Fibroblast of upper back skin (primary cell): Measurements from ENCODE around the gene UBD.
A peak's percentile ranks its signal among the peaks of the same experiment; 100 is the strongest.

Experiments used
- DNase-seq: peaks from one replicate; pipeline ENCODE4 v3.0.0-alpha.2; 2013

The UBD gene

DNA sequence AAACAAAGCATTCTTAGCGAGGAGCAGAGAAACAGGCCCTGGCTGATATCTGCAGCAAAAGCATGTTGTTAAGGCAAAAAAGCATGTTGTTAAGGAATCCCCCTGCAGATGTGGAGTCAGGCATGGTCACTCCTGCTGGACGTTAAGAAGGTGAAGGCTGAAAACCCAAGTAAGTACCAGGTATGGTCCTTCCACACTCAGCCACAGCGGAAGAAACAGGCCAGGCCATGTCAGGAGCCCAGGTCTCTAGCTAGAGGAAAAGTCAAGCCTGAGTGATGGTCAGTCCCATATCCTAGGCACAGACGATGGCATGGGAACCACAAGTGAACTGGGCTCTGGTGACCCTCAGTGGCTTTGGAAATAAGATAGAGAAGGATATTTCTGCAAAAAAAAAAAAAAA lies 39.3 kb downstream of the UBD start:
- no peak for DNase-seq

DNA sequence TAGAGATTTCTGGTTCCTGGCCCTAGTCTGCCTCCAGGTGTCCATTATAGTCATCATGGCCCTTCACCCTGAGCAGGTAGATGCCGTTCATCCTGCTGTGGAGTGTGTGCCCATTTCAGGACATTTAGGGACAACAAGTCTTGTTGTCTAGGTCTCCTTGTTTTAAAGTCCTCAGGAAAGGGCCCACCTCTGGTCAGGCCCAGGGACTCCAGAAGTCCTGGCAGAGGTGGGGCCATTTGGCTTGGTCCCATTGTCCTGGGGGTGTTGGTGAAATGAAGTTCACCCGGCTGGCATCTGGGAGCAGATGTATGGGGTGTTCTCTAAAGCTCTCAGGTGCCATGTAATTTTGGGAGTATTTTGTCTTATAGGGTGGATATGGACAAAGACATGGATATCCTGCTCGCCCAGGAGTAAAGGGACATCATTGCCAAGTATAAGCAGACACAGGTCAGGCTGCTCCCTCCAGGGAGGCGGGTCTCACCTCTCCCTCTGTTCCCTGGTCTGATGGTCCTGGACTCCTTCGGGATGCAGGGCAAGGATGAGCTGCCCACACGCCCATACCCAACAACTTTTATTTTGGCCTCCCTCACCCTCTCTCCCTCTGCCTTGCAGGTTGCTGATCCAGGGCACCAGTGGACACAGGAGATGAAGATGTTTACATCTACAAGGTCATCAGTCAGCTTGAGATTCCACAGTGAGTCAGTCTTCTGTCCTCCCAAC lies 40.1 kb downstream of the UBD start:
- no peak for DNase-seq

DNA sequence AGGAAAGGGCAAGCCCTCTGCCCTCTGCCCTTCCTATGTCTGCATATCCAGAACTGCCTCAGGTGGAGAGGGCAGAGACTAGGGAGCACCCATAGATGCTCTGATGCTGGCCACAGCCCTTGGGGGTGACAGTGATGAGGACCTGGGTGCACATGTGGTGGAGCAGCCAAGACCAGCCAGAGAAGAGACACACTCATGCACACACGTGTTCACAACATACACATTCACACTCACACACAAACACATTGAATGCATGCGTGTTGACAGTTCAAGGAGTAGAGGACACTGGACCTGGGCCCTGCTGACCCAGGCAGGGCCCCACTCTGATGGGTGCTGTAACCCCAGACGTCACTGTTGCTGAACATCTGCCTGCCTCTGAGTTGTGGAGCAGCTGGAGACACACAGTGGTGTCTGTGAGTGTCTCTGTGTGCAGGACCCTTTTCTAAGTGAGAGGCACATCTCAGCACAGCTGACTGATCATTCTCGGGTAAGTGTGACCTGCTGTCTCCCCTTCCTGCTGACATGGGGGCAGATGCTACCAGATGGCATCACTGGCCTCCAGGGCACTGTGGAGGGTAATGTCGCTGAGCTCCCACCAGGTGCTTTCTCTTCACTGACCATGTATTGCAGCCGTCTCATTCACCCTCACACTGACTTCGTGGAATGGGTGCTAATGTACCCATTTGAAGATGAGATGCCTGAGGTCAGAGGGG lies 41.6 kb downstream of the UBD start:
- no peak for DNase-seq

DNA sequence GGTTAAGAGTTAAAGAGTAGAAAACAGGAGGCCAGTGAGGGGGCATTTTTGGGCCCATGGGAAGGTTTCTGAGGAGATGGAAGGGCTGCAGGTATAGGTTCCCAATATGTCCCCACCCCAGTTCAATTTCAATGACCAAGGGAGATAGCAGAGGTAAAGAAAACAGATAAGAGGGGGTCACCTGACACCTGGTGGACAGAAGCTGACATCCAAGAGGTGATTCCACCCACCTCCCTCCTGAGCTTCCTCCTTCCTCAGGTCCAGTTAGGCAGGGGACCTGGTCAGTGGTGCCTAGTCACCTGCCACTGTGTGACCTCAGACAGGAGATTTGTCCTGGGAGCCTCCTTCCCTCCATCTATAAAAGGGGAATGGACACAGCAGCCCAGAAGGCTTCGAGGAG lies 42.3 kb downstream of the UBD start:
- no peak for DNase-seq

DNA sequence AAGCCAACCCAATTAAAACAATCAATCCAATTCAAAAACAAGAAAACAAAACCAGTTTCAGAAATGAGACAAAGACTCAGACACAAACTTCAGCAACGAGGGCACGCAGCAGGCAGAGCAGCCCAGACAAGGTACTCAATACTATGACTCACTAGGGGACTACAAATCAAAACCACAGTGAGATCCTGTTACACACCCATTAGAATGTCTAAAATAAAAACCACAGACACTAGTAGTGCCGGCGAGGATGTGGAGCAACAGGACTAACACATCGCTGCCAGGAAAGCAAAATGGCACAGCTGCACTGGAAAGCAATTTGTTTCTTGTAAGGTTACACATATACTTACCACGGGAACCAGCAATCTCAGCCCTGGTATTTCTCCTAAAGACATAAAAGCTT lies 43.4 kb downstream of the UBD start:
- peak; percentile 36 for DNase-seq

DNA sequence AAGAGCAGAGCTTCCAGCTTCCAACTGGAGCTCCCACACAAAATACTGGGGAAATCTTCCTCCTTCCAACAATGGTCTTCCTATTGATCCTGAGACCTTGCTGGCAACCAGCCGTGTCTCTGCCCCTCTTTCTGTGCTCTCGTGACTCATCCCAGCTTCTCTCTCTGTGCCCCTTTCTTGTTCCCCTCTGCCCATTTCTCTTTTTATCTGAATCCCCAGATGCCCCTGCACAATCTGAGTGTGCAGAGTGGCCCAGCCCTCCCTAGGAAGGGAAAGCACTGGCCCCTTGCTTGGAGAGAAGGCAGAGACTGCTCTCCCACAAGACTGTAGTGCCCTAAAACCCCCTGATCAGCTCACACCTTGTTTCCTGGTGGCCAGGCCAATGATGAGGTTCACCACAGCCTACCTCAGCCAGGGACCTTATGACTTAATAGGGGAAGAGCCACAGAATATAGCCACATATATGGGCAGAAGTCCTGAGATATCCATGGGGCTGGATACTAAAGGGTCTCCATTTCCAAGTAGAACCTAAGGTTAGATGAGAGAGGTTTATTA lies 48.7 kb downstream of the UBD start:
- DNase-seq: no peak

DNA sequence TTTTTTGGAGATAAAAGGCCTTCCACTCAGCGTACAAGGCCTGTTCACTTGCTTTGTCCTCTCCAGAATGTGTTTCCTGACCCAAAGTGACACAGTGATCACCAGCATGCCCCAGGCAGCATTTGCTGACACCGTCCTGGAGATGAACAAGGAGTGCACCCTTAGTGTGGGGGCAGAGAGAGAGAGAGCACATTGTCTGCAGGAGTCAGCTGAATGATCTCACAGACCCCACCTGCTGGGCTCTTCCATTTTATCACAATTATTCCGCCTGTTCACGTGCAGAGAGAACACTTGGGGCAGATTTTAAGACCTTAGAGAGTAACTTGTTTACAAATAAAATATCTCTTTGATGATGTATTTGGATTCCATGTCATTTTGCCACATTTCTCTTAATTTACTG lies 49.3 kb downstream of the UBD start:
- DNase-seq: no peak

DNA sequence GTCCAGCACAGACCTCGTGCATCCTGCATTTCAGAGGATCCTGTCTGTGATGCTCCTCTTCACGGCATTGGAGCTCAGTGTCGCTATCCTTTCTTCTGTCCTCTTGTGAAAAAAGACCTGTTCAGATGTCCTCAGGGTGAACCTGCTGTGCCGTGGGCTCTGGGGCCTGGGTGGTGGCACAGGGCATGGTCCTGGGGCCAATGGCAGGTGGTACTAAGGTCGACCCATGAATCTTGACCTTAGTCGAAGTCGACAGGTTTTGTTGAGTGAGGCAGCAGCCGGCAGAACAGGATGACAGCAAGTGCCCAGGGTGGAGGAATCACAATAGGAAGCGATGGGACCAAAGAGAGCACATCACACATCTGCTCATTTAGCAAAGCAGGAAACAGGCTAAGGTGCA lies 49.8 kb downstream of the UBD start:
- no peak for DNase-seq

DNA sequence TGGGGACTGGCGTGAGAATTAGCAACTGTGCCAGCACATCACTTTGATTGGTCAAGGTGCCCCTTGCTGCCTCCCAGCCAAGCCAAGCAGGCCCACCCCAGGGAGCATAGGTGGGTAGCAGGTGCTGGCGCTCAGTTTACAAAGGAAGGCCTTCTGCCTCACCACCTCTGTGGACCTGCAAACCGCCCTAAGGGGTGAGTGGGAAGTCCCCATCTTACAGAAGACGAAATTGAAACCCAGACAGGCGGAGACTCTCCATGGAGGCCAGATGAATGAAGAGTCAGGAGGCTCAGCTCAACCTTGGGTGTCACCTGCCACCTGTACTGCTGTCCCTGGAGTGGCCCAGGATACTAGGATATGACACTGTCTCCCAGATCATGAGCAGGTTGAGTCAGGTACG lies 50.3 kb downstream of the UBD start:
- DNase-seq: no peak

DNA sequence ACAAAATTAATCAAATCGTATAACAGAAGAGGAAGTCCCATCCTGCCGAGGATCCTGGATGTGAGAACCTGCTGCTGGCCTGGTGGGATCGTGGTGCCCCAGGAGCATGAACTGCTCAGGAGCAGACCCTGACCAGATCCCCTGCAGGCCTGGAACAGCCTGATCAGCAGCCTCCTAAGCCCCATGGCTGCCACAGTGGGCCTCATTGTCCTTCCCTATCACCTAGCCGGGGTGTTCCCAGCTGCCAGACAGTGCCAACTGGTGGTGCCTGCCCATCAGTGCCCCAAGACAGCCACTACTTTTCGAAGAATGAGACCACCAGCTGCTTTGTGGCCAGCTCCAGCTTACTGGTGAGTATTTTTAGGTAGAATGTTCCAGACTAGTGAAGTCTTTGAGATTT lies 52.2 kb downstream of the UBD start:
- no peak for DNase-seq

DNA sequence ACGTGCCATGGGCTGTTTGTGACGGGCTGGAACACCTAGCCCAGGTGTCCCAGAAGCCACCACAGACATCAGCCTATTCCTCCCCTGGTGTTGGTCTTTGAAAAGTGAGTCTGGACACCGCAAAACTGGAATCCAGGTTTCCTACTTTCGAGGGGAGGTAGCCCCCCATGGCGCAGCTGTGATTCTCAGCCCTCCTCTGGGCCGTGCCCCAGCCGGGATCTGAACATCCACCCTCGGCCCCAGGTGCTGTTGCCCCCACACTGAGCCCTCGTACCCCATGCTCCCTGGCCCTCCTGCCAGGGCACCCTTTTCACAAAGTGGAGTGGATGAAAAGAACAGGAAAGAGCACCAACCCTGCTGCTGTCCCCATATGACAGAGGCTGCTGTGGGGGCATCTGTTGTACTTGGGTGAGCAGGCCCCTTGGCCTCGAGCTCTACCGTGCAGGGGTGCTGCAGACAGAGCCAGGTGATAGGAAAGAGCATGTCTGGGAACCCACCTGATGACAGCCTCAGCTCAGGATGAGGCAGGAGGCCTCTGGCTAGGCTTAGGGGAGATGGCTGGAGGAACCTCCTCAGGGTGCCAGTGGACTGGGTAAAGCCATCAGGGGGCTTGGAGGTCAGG lies 53.0 kb downstream of the UBD start:
- no peak for DNase-seq

DNA sequence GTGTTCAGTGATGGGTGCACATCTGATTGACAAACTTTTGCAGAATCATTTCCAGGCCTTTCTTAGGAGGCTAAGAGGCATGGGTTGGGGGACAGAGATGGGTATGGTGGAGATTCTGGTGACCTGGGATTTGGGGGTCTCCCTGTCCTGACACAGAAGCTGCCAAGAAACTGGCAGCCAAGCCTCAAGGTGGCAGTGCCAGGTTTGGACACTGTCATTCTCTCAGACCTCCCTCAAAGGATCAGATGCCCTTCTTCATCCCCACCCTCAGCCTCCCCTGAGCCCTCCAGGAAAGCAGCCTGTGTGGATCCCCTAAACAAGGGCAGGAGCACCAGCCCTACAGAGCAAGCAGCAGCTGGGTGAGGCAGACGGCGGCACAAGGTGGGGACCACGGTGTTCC lies 53.7 kb downstream of the UBD start:
- DNase-seq: no peak
